A673 (cell line): ENCODE measurements around the gene STK38L. TPM values are rescaled to one million over a fixed set of nuclear protein-coding genes. Genes with fewer than 3 reads are reported as not detected.

ENCODE experiments used
- BruUV-seq: library from RNA; stranded (reverse); fragments of 400-500 nt; replicated peaks from 2 replicates; lab custom pipeline; 2021; lab: Mats Ljungman, UMichigan
- CTCF ChIA-PET: fragments of 300-600 bp; sonication (Branson Sonifier 250); formaldehyde crosslinking; loops from one replicate; lab custom pipeline; 2022; ENCODE audit warnings: antibody characterized with exemption; lab: Charles Lee
- POLR2A ChIA-PET: fragments of 300-600 bp; sonication (Branson Sonifier 250); formaldehyde crosslinking; loops from one replicate; lab custom pipeline; 2022; ENCODE audit warnings: antibody characterized with exemption; ENCODE audit not compliant: low non-redundant PET; lab: Charles Lee
- DNase-seq: peaks from one replicate; pipeline ENCODE4 v3.0.0-alpha.2; 2015; ENCODE audit warnings: low spot score
- H3K27ac ChIP-seq: fragments of 200-600 bp; sonication (generic); 2 replicates; pipeline ENCODE4 v1.5.1; 2016; ENCODE audit warnings: mixed run types, low read depth, mild to moderate bottlenecking, mixed read lengths, antibody characterized with exemption, low read length; ENCODE audit not compliant: poor library complexity, severe bottlenecking
- H3K27me3 ChIP-seq: fragments of 200-600 bp; sonication (generic); replicated peaks from 2 replicates; pipeline ENCODE4 v1.6.1; 2017; ENCODE audit warnings: mixed run types, low read depth, mild to moderate bottlenecking, mixed read lengths, antibody characterized with exemption, low read length; ENCODE audit not compliant: insufficient read depth, poor library complexity
- H3K36me3 ChIP-seq: fragments of 200-600 bp; sonication (generic); 2 replicates; pipeline ENCODE4 v1.6.1; 2016; ENCODE audit warnings: mixed run types, mild to moderate bottlenecking, mixed read lengths, antibody characterized with exemption, low read length; ENCODE audit not compliant: insufficient read depth, poor library complexity, severe bottlenecking
- H3K4me1 ChIP-seq: fragments of 200-600 bp; sonication (generic); 2 replicates; pipeline ENCODE4 v1.6.1; 2017; ENCODE audit warnings: mixed run types, mild to moderate bottlenecking, mixed read lengths, antibody characterized with exemption, low read length; ENCODE audit not compliant: insufficient read depth, poor library complexity, severe bottlenecking
- H3K4me3 ChIP-seq: fragments of 200-600 bp; sonication (generic); 2 replicates; pipeline ENCODE4 v1.5.1; 2016; ENCODE audit warnings: low read depth, mixed run types, mild to moderate bottlenecking, mixed read lengths, low read length; ENCODE audit not compliant: poor library complexity, severe bottlenecking
- H3K9me3 ChIP-seq: fragments of 200-600 bp; sonication (generic); 2 replicates; pipeline ENCODE4 v1.6.1; 2016; ENCODE audit warnings: mixed run types, low read depth, mild to moderate bottlenecking, mixed read lengths, antibody characterized with exemption, low read length; ENCODE audit not compliant: poor library complexity, severe bottlenecking
- EZH2 ChIP-seq: fragments of 200-600 bp; sonication (generic); IDR thresholded peaks from 2 replicates; pipeline ENCODE4 v1.6.1; 2017; ENCODE audit warnings: borderline replicate concordance, low read depth, mild to moderate bottlenecking, mixed read lengths, antibody characterized with exemption, low read length; ENCODE audit not compliant: poor library complexity, severe bottlenecking
- intact Hi-C: fragments of 100-400 bp; cut with micrococcal nuclease; formaldehyde crosslinking; loops from one replicate; pipeline ENCODE4 v1.10.0; 2022; ENCODE audit not compliant: unreplicated experiment
- total RNA-seq: library from RNA; stranded (reverse); gene quantifications from 2 replicates; pipeline ENCODE4 v1.2.3, GENCODE V29; 2021
- TF ChIP-seq, protein P1 (sequence below): fragments of 300-800, 200-600 bp; sonication (generic); conservative IDR thresholded peaks from 2 replicates; pipeline ENCODE4 v1.5.1; 2017; ENCODE audit warnings: low read depth, mild to moderate bottlenecking, antibody characterized with exemption, low read length, moderate library complexity, mixed read lengths

The STK38L gene
- total RNA-seq, 1 experiment from 2014 or later, result 21.0 TPM

DNA sequence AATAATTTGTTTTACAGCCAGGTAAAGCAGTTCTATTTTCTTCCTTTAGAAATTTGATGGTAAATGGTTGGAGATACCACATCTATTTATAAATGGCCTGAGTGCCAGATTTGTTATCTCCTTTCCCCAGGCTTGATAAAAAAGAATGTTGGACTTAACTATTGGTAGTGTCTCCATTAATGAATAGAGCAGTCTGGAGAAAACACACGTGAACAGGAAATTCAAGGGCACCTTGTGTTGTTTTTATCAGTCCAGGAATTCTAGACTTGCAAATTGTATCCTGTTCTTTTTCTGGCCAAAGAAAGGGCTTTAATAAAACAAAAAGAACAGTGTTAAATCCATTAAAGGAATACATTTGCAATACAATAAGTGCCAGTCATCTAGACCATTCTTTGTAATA lies 47.8 kb downstream of the STK38L start:
- Histone ChIP-seq H3K27me3 (no peaks in the 10 kb centered on the region), H3K4me3 (no peak overlapping the region), H3K9me3 (no peaks in the 10 kb centered on the region), H3K36me3 (no peaks in the 10 kb centered on the region), H3K4me1 (no peaks in the 10 kb centered on the region), H3K27ac (no peak overlapping the region)
- no peak for DNase-seq
- TF ChIP-seq, protein P1, sequence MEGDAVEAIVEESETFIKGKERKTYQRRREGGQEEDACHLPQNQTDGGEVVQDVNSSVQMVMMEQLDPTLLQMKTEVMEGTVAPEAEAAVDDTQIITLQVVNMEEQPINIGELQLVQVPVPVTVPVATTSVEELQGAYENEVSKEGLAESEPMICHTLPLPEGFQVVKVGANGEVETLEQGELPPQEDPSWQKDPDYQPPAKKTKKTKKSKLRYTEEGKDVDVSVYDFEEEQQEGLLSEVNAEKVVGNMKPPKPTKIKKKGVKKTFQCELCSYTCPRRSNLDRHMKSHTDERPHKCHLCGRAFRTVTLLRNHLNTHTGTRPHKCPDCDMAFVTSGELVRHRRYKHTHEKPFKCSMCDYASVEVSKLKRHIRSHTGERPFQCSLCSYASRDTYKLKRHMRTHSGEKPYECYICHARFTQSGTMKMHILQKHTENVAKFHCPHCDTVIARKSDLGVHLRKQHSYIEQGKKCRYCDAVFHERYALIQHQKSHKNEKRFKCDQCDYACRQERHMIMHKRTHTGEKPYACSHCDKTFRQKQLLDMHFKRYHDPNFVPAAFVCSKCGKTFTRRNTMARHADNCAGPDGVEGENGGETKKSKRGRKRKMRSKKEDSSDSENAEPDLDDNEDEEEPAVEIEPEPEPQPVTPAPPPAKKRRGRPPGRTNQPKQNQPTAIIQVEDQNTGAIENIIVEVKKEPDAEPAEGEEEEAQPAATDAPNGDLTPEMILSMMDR, result no peak
- no peak for TF ChIP-seq EZH2
- CTCF ChIA-PET, result no interaction called here
- POLR2A ChIA-PET, result no interaction called here
- BruUV-seq, result no TSS peak
- intact Hi-C loops, result no loop called here

DNA sequence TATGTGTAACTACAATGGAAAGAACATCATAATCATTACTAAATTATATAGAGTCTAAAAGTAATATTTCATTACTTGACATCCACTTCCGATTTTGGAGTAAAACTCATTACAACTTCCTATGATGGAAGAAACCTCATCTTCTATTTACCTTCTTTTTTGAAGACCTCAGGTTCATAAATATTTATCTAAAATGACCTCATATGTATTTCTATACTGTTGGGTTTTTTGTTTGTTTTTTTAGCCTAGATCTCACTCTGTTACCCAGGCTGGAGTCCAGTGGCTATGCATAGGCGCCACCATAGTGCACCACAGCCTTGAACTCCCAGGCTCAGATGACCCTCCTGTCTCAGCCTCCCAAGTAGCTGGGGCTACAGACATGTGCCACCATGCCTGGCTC lies 48.6 kb downstream of the STK38L start:
- no peaks in the 10 kb centered on the region for H3K36me3 ChIP-seq
- H3K27me3 ChIP-seq, result no peaks in the 10 kb centered on the region
- intact Hi-C loops, result no loop called here
- no peak overlapping the region for H3K4me3 ChIP-seq
- ChIA-PET CTCF (no interaction called here), POLR2A (no interaction called here)
- DNase-seq, result no peak
- H3K27ac ChIP-seq, result no peak overlapping the region
- TF ChIP-seq EZH2, result no peak
- TF ChIP-seq, protein P1, result no peak
- no peaks in the 10 kb centered on the region for H3K9me3 ChIP-seq
- H3K4me1 ChIP-seq, result no peaks in the 10 kb centered on the region
- BruUV-seq, result no TSS peak

DNA sequence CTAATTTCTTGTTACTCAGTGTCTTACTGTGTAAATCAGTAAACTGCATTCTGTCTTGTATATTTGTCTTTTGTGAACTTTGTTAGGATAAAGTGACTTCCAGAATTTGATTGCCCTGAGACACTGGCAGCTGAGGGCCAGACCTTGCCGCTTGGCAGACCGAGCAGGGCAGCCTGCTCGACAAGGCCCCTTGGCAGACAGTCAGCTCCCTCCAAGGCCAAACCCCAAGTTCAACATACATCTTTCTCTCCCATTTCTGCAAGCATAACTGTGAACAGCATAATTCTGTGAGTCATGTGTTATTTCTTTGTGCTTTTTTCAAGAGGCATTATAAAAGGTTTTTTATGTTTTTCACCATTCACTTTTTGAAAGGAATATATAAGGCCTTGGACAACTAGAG lies 49.4 kb downstream of the STK38L start:
- DNase-seq, result no peak
- CTCF ChIA-PET, result no interaction called here
- POLR2A ChIA-PET, result no interaction called here
- TF ChIP-seq EZH2, result no peak
- TF ChIP-seq, protein P1, result no peak
- H3K27ac ChIP-seq, result no peak overlapping the region
- H3K27me3 ChIP-seq, result no peaks in the 10 kb centered on the region
- no peaks in the 10 kb centered on the region for H3K36me3 ChIP-seq
- intact Hi-C loops, result no loop called here
- H3K9me3 ChIP-seq, result no peaks in the 10 kb centered on the region
- no peaks in the 10 kb centered on the region for H3K4me1 ChIP-seq
- no peak overlapping the region for H3K4me3 ChIP-seq
- BruUV-seq, result no TSS peak
